A673 (cell line): ENCODE data around the gene BOLA3. TPM values are rescaled to one million over a fixed set of nuclear protein-coding genes. Genes with fewer than 3 reads are reported as not detected.
"Not testable (repeated sequence)": the region's sequence is repeated elsewhere in the genome, so short reads cannot be mapped to it uniquely, and the experiment has no call there.

Source experiments
- BruUV-seq: library from RNA; stranded (reverse); fragments of 400-500 nt; replicated peaks from 2 replicates; lab custom pipeline; 2021; lab: Mats Ljungman, UMichigan
- CTCF ChIA-PET: fragments of 300-600 bp; sonication (Branson Sonifier 250); formaldehyde crosslinking; loops from one replicate; lab custom pipeline; 2022; ENCODE audit warnings: antibody characterized with exemption; lab: Charles Lee
- POLR2A ChIA-PET: fragments of 300-600 bp; sonication (Branson Sonifier 250); formaldehyde crosslinking; loops from one replicate; lab custom pipeline; 2022; ENCODE audit warnings: antibody characterized with exemption; ENCODE audit not compliant: low non-redundant PET; lab: Charles Lee
- DNase-seq: peaks from one replicate; pipeline ENCODE4 v3.0.0-alpha.2; 2015; ENCODE audit warnings: low spot score
- H3K27ac ChIP-seq: fragments of 200-600 bp; sonication (generic); 2 replicates; pipeline ENCODE4 v1.5.1; 2016; ENCODE audit warnings: mixed run types, low read depth, mild to moderate bottlenecking, mixed read lengths, antibody characterized with exemption, low read length; ENCODE audit not compliant: poor library complexity, severe bottlenecking
- H3K27me3 ChIP-seq: fragments of 200-600 bp; sonication (generic); replicated peaks from 2 replicates; pipeline ENCODE4 v1.6.1; 2017; ENCODE audit warnings: mixed run types, low read depth, mild to moderate bottlenecking, mixed read lengths, antibody characterized with exemption, low read length; ENCODE audit not compliant: insufficient read depth, poor library complexity
- H3K36me3 ChIP-seq: fragments of 200-600 bp; sonication (generic); 2 replicates; pipeline ENCODE4 v1.6.1; 2016; ENCODE audit warnings: mixed run types, mild to moderate bottlenecking, mixed read lengths, antibody characterized with exemption, low read length; ENCODE audit not compliant: insufficient read depth, poor library complexity, severe bottlenecking
- H3K4me1 ChIP-seq: fragments of 200-600 bp; sonication (generic); 2 replicates; pipeline ENCODE4 v1.6.1; 2017; ENCODE audit warnings: mixed run types, mild to moderate bottlenecking, mixed read lengths, antibody characterized with exemption, low read length; ENCODE audit not compliant: insufficient read depth, poor library complexity, severe bottlenecking
- H3K4me3 ChIP-seq: fragments of 200-600 bp; sonication (generic); 2 replicates; pipeline ENCODE4 v1.5.1; 2016; ENCODE audit warnings: low read depth, mixed run types, mild to moderate bottlenecking, mixed read lengths, low read length; ENCODE audit not compliant: poor library complexity, severe bottlenecking
- H3K9me3 ChIP-seq: fragments of 200-600 bp; sonication (generic); 2 replicates; pipeline ENCODE4 v1.6.1; 2016; ENCODE audit warnings: mixed run types, low read depth, mild to moderate bottlenecking, mixed read lengths, antibody characterized with exemption, low read length; ENCODE audit not compliant: poor library complexity, severe bottlenecking
- CTCF ChIP-seq: fragments of 300-800, 200-600 bp; sonication (generic); conservative IDR thresholded peaks from 2 replicates; pipeline ENCODE4 v1.5.1; 2017; ENCODE audit warnings: low read depth, mild to moderate bottlenecking, antibody characterized with exemption, low read length, moderate library complexity, mixed read lengths
- EZH2 ChIP-seq: fragments of 200-600 bp; sonication (generic); IDR thresholded peaks from 2 replicates; pipeline ENCODE4 v1.6.1; 2017; ENCODE audit warnings: borderline replicate concordance, low read depth, mild to moderate bottlenecking, mixed read lengths, antibody characterized with exemption, low read length; ENCODE audit not compliant: poor library complexity, severe bottlenecking
- intact Hi-C: fragments of 100-400 bp; cut with micrococcal nuclease; formaldehyde crosslinking; loops from one replicate; pipeline ENCODE4 v1.10.0; 2022; ENCODE audit not compliant: unreplicated experiment
- total RNA-seq: library from RNA; stranded (reverse); gene quantifications from 2 replicates; pipeline ENCODE4 v1.2.3, GENCODE V29; 2021

The BOLA3 gene
- total RNA-seq, 1 experiment from 2014 or later: 55.9 TPM

- POLR2A ChIA-PET: no interaction called here
- no peak for TF ChIP-seq EZH2
- TF ChIP-seq CTCF: no peak
- DNase-seq: no peak
- Histone ChIP-seq H3K4me1 (no peaks in the 10 kb centered on the region), H3K27me3 (no peaks in the 10 kb centered on the region), H3K4me3 (no peak overlapping the region), H3K27ac (no peak overlapping the region), H3K36me3 (no peaks in the 10 kb centered on the region), H3K9me3 (no peaks in the 10 kb centered on the region)
- no TSS peak for BruUV-seq
- CTCF ChIA-PET: no interaction called here
- intact Hi-C loops: no loop called here
These were observed 44.1 kb upstream of the BOLA3 start for GRCh38 chr2:74191596-74192380.

- ChIA-PET CTCF (no interaction called here), POLR2A (no interaction called here)
- Histone ChIP-seq H3K4me3 (no peak overlapping the region), H3K36me3 (no peaks in the 10 kb centered on the region), H3K4me1 (no peaks in the 10 kb centered on the region), H3K9me3 (no peaks in the 10 kb centered on the region), H3K27ac (no peak overlapping the region), H3K27me3 (no peaks in the 10 kb centered on the region)
- TF ChIP-seq CTCF (no peak), EZH2 (no peak)
- no TSS peak for BruUV-seq
- intact Hi-C loops: no loop called here
- DNase-seq: no peak
These were observed 41.0 kb upstream of the BOLA3 start for GRCh38 chr2:74188696-74189095.

- H3K36me3 ChIP-seq: no peaks in the 10 kb centered on the region
- TF ChIP-seq CTCF: no peak
- TF ChIP-seq EZH2: no peak
- no peaks in the 10 kb centered on the region for H3K27me3 ChIP-seq
- intact Hi-C loops: no loop called here
- no peak for DNase-seq
- no peaks in the 10 kb centered on the region for H3K4me1 ChIP-seq
- no peaks in the 10 kb centered on the region for H3K9me3 ChIP-seq
- H3K4me3 ChIP-seq: no peak overlapping the region
- CTCF ChIA-PET: no interaction called here
- POLR2A ChIA-PET: no interaction called here
- H3K27ac ChIP-seq: no peak overlapping the region
- BruUV-seq: no TSS peak
These were observed 40.4 kb upstream of the BOLA3 start for GRCh38 chr2:74188018-74188601.

- CTCF ChIA-PET, H3K27me3 ChIP-seq, H3K27ac ChIP-seq, intact Hi-C loops, H3K9me3 ChIP-seq, POLR2A ChIA-PET, H3K4me1 ChIP-seq, H3K36me3 ChIP-seq, BruUV-seq, DNase-seq, H3K4me3 ChIP-seq: not testable (repeated sequence)
These were observed 39.0 kb upstream of the BOLA3 start for GRCh38 chr2:74186706-74187105.
